Astrocyte of the cerebellum (primary cell): ENCODE measurements around the gene PHAX.
"Not testable (repeated sequence)": the region's sequence is repeated elsewhere in the genome, so short reads cannot be mapped to it uniquely, and the experiment has no call there.

Experiments used
- DNase-seq: peaks from one replicate; pipeline ENCODE4 v3.0.0-alpha.2; 2011; ENCODE audit warnings: low read depth
- H3K4me3 ChIP-seq: 2 replicates; pipeline ENCODE4 v1.5.1; 2011; ENCODE audit warnings: mild to moderate bottlenecking, low read depth, low read length, moderate library complexity
- in situ Hi-C: cut with HindIII; loops from 2 replicates; pipeline ENCODE4 v1.10.0; 2017; ENCODE audit warnings: low sequenced_read_pairs
- TF ChIP-seq, protein P1 (sequence below): IDR thresholded peaks from 2 replicates; pipeline ENCODE4 v1.5.1; 2012; ENCODE audit warnings: low read length, low read depth, moderate library complexity, mild to moderate bottlenecking; ENCODE audit errors: missing control alignments

The PHAX gene

DNA sequence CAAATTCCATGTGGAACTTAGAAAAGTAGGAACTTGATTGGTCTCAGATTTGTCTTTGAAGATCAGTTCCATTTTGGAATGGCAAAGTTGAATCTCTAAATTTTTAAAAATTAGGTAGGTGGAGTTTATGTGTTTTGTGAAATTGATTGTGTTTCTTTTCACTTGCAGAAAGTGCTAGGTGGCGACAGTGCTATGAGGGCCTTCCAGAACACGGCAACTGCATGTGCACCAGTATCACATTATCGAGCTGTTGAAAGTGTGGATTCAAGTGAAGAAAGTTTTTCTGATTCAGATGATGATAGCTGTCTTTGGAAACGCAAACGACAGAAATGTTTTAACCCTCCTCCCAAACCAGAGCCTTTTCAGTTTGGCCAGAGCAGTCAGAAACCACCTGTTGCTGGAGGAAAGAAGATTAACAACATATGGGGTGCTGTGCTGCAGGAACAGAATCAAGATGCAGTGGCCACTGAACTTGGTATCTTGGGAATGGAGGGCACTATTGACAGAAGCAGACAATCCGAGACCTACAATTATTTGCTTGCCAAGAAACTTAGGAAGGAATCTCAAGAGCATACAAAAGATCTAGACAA is 2.8 kb downstream of the PHAX start:
- in situ Hi-C loops, result no loop called here
- no peak overlapping the region for H3K4me3 ChIP-seq
- TF ChIP-seq, protein P1, sequence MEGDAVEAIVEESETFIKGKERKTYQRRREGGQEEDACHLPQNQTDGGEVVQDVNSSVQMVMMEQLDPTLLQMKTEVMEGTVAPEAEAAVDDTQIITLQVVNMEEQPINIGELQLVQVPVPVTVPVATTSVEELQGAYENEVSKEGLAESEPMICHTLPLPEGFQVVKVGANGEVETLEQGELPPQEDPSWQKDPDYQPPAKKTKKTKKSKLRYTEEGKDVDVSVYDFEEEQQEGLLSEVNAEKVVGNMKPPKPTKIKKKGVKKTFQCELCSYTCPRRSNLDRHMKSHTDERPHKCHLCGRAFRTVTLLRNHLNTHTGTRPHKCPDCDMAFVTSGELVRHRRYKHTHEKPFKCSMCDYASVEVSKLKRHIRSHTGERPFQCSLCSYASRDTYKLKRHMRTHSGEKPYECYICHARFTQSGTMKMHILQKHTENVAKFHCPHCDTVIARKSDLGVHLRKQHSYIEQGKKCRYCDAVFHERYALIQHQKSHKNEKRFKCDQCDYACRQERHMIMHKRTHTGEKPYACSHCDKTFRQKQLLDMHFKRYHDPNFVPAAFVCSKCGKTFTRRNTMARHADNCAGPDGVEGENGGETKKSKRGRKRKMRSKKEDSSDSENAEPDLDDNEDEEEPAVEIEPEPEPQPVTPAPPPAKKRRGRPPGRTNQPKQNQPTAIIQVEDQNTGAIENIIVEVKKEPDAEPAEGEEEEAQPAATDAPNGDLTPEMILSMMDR, result no peak

DNA sequence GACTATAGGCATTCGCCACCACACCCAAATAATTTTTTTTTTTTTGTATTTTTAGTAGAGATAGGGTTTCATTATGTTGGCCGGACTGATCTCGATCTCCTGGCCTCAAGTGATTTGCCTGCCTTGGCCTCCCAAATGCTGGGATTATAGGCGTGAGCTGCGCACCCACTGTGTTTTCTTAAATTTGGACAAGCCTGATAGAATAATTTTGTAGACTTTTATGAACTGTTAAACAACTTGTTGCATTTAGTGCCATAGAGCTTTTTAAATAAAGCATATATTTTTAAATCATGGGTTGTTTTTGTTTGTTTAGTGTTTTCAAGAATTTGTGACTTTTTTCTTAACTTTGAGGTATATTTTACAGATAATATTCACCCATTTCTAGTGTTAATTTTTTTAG is 4.8 kb downstream of the PHAX start:
- DNase-seq, result no peak
- TF ChIP-seq, protein P1, result no peak
- H3K4me3 ChIP-seq, result no peak overlapping the region
- in situ Hi-C loops, result no loop called here

More for the DNA sequence above, 2.8 kb downstream of the PHAX start:
- DNase-seq, result no peak

- in situ Hi-C loops, result no loop called here
- TF ChIP-seq, protein P1, result no peak
- H3K4me3 ChIP-seq, result no peak overlapping the region
- no peak for DNase-seq
Measured at GRCh38 chr5:126610160-126610559, 9.4 kb downstream of the PHAX start.

DNA sequence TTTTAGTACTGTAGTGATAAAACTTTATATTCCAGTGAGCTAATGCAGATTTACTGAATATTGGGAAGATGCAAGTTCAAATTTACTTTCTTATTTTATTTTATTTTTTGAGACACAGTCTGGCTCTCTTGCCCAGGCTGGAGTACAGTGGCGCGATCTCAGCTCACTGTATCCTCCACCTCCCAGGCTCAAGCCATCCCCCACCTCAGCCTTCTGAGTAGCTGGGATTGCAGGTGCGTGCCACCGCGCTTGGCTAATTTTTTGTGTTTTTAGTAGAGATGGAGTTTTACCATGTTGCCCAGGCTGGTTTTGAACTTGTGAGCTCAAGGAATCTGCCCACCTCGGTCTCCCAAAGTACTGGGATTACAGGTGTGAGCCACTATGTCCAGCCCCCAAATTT is 9.9 kb downstream of the PHAX start:
- in situ Hi-C loops, result no loop called here
- DNase-seq, result no peak
- no peak overlapping the region for H3K4me3 ChIP-seq
- TF ChIP-seq, protein P1, result no peak

- TF ChIP-seq, protein P1, result no peak
- in situ Hi-C loops, result no loop called here
- no peak overlapping the region for H3K4me3 ChIP-seq
- DNase-seq, result no peak
Measured at GRCh38 chr5:126613941-126614592, 13.3 kb downstream of the PHAX start.

DNA sequence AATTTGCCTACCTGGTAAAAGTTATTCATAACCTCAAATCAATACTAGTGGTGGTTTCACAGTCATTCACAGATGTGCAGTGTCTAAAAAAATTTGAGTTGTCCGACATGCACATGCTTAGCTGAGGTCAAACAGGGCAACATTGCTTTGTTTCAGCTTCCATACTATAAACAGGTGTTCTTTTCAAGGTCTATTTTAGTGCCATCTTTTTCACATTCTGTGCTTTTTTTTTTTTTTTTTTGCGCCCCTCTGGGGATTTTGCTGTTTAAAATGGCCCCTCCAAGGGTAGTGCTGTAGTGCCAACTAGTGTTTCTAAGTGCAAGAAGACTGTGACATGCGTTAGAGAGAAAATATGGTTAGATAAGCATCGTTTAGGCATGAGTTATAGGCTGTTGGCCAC is 14.5 kb downstream of the PHAX start:
- in situ Hi-C loops, result no loop called here
- H3K4me3 ChIP-seq, result no peak overlapping the region
- DNase-seq, result no peak
- TF ChIP-seq, protein P1, result no peak

DNA sequence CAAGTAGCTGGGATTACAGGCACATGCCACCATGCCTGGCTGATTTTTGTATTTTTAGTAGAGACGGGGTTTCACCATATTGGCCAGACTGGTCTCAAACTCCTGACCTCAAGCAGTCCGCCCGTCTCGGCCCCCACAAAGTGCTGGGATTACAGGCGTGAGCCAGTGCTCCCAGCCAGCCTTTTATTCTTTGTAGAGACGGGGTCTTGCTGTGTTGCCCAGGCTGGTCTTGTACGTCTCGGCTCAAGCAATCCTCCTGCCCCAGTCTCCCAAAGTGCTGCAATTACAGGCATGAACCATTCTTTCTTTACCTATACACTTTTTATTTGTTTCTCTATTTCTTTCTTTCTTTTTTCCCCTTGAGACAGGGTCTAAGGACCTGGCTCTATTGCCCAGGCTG is 16.9 kb downstream of the PHAX start:
- DNase-seq, in situ Hi-C loops, H3K4me3 ChIP-seq: not testable (repeated sequence)
